Ishikawa (cell line): ENCODE results near the gene FCRLB.

Source experiments
- CEBPB ChIP-seq: IDR thresholded peaks from 2 replicates; pipeline ENCODE4 v1.6.1; 2012
- CREB1 ChIP-seq: IDR thresholded peaks from 2 replicates; pipeline ENCODE4 v1.6.1; 2012; ENCODE audit warnings: low read depth
- EGR1 ChIP-seq: IDR thresholded peaks from 2 replicates; pipeline ENCODE4 v1.6.1; 2012
- EP300 ChIP-seq: IDR thresholded peaks from 2 replicates; pipeline ENCODE4 v1.6.1; 2012; ENCODE audit warnings: borderline replicate concordance
- FOXM1 ChIP-seq: IDR thresholded peaks from 2 replicates; pipeline ENCODE4 v1.6.1; 2012; ENCODE audit warnings: low read depth, borderline replicate concordance
- NFIC ChIP-seq: IDR thresholded peaks from 2 replicates; pipeline ENCODE4 v1.6.1; 2012
- RAD21 ChIP-seq: IDR thresholded peaks from 2 replicates; pipeline ENCODE4 v1.6.1; 2012; ENCODE audit warnings: low read depth
- TAF1 ChIP-seq: IDR thresholded peaks from 2 replicates; pipeline ENCODE4 v1.6.1; 2012; ENCODE audit warnings: low read depth, mild to moderate bottlenecking
- TCF12 ChIP-seq: IDR thresholded peaks from 2 replicates; pipeline ENCODE4 v1.6.1; 2012; ENCODE audit warnings: low read depth
- TEAD4 ChIP-seq: IDR thresholded peaks from 2 replicates; pipeline ENCODE4 v1.6.1; 2012
- YY1 ChIP-seq: IDR thresholded peaks from 2 replicates; pipeline ENCODE4 v1.6.1; 2012; ENCODE audit warnings: low read depth
- ZBTB7A ChIP-seq: IDR thresholded peaks from 2 replicates; pipeline ENCODE4 v1.6.1; 2012; ENCODE audit warnings: low read depth
- TF ChIP-seq, protein P1 (sequence below): IDR thresholded peaks from 2 replicates; pipeline ENCODE4 v1.6.1; 2012; ENCODE audit warnings: low read depth, mild to moderate bottlenecking
- TF ChIP-seq, protein P2 (sequence below): IDR thresholded peaks from 2 replicates; pipeline ENCODE4 v1.6.1; 2012
- TF ChIP-seq, protein P3 (sequence below): IDR thresholded peaks from 2 replicates; pipeline ENCODE4 v1.6.1; 2012

FCRLB gene

DNA sequence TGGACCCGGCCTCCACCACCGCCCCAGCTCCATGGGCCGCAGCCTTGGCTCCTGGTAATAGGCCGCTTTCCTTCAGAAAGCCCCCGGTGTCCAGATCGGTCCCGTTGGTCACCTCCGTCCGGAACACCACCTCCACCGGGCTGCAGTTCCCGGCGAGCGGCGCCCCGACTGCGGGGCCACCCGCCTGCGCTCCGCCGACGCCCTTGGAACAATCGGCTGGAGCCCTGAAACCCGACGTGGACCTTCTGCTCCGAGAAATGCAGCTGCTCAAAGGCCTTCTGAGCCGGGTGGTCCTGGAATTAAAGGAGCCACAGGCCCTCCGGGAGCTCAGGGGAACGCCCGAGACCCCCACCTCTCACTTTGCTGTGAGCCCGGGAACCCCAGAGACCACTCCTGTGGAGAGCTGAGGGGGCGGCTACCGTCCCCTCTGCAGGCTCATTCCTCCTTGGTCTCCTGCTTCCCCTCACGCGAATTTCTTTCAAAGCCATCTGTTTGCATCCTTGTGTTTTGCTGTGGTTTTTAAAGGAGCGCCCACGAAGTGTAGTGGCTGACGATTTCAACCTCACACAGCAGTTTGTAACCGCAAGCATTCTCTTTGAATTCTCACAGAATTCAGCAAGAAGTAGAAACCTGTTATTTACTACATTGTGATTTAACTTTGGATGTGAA lies 6.0 kb downstream of the FCRLB start:
- TF ChIP-seq NFIC = no peak
- TF ChIP-seq TCF12 = 0 out of 2 replicates have a peak, but pooled peaks have one; percentile 25
- no peak for TF ChIP-seq ZBTB7A

DNA sequence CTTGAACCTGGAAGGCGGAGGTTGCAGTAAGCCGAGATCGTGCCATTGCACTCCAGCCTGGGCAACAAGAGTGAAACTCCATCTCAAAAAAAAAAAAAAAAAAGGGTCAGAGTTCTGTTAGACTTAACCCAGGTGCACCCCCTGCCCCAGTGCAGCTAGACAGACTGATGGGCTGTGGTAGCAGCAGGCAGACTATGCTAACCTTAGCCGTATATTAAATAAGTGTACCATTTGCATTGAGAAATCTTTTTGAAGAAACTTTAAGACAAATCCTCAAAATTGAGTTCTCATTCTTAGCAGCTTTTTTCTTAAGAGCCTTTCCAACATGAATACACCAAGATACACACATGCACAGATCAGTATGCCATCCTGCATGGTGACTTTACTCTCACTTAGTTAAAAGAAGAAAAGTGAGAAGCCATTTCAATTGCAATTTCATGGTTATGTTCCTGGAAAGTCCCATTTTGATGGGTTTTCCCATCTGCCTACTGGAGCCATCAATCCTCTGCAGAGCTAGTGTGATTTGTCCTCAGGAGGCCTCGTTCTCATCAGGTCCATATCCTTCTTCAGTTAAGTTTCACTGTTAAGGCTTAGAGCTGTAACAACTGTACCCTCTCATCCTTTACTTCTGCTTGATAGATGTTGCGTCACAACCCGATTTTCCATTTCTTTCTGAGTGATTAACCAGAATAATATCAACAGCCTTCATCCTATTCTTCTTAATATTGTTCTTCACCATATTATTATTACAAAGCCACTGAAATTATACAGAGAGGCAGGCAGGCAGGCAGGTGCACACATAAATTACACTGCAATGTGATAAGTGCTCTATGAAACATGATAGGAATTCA lies 7.3 kb downstream of the FCRLB start:
- no peak for TF ChIP-seq NFIC
- no peak for TF ChIP-seq CREB1
- no peak for TF ChIP-seq YY1
- no peak for TF ChIP-seq TAF1
- no peak for TF ChIP-seq CEBPB
- TF ChIP-seq ZBTB7A = no peak
- TF ChIP-seq RAD21 = no peak
- no peak for TF ChIP-seq TEAD4
- TF ChIP-seq EP300 = no peak
- no peak for TF ChIP-seq EGR1
- TF ChIP-seq, protein P1, sequence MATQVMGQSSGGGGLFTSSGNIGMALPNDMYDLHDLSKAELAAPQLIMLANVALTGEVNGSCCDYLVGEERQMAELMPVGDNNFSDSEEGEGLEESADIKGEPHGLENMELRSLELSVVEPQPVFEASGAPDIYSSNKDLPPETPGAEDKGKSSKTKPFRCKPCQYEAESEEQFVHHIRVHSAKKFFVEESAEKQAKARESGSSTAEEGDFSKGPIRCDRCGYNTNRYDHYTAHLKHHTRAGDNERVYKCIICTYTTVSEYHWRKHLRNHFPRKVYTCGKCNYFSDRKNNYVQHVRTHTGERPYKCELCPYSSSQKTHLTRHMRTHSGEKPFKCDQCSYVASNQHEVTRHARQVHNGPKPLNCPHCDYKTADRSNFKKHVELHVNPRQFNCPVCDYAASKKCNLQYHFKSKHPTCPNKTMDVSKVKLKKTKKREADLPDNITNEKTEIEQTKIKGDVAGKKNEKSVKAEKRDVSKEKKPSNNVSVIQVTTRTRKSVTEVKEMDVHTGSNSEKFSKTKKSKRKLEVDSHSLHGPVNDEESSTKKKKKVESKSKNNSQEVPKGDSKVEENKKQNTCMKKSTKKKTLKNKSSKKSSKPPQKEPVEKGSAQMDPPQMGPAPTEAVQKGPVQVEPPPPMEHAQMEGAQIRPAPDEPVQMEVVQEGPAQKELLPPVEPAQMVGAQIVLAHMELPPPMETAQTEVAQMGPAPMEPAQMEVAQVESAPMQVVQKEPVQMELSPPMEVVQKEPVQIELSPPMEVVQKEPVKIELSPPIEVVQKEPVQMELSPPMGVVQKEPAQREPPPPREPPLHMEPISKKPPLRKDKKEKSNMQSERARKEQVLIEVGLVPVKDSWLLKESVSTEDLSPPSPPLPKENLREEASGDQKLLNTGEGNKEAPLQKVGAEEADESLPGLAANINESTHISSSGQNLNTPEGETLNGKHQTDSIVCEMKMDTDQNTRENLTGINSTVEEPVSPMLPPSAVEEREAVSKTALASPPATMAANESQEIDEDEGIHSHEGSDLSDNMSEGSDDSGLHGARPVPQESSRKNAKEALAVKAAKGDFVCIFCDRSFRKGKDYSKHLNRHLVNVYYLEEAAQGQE = no peak
- TF ChIP-seq, protein P2, sequence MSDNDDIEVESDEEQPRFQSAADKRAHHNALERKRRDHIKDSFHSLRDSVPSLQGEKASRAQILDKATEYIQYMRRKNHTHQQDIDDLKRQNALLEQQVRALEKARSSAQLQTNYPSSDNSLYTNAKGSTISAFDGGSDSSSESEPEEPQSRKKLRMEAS = no peak
- TF ChIP-seq TCF12 = no peak

DNA sequence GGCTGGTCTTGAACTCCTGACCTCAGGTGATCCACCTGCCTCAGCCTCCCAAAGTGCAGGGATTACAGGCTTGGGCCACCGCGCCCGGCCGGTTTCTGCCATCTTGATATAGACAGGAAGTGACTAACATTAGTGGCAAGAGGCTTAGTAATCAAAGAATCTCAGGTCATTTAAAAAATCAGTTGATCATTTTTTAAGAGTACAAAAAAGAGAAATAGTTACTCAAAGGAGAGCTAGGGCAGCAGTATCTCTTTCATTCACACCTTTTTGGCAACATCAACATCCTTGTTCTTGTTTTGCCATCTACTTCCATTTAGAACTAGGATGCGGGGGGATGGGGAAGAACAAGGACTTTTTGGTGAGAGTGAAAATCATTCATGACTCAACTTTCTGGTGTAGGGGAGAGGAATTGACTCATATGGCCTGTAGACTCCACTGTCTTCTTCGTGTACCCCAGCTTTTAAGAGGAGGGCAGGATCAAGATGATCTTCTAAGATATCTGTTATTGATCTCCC lies 8.8 kb downstream of the FCRLB start:
- no peak for TF ChIP-seq RAD21
- TF ChIP-seq, protein P3, sequence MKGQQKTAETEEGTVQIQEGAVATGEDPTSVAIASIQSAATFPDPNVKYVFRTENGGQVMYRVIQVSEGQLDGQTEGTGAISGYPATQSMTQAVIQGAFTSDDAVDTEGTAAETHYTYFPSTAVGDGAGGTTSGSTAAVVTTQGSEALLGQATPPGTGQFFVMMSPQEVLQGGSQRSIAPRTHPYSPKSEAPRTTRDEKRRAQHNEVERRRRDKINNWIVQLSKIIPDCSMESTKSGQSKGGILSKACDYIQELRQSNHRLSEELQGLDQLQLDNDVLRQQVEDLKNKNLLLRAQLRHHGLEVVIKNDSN = no peak

DNA sequence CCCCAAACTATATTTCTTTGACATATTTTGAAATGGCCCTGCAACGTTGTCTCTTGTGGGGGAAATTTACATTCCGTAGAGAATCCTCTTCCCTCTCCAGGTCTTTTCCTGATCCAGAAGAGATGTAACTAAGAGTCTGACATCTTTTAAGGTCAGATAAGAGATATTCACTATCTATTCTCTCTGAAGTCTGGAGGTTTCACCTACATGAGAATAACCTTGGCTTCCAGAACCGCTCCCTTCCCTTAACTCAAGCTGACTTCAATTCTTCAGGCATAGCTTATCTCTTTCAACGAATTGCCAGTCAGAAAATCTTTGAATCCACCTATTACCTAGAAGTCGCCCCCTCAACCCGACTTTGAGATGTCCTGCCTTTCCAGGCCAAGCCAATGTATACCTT lies 9.9 kb downstream of the FCRLB start:
- TF ChIP-seq RAD21 = no peak
- TF ChIP-seq TEAD4 = no peak
- no peak for TF ChIP-seq TAF1
- TF ChIP-seq EGR1 = no peak
- TF ChIP-seq TCF12 = no peak
- TF ChIP-seq, protein P3 = no peak
- no peak for TF ChIP-seq ZBTB7A
- TF ChIP-seq CREB1 = no peak
- TF ChIP-seq EP300 = no peak
- no peak for TF ChIP-seq FOXM1
- TF ChIP-seq NFIC = no peak
- TF ChIP-seq, protein P1 = no peak
- TF ChIP-seq, protein P2 = no peak
- TF ChIP-seq YY1 = no peak
- TF ChIP-seq CEBPB = no peak

DNA sequence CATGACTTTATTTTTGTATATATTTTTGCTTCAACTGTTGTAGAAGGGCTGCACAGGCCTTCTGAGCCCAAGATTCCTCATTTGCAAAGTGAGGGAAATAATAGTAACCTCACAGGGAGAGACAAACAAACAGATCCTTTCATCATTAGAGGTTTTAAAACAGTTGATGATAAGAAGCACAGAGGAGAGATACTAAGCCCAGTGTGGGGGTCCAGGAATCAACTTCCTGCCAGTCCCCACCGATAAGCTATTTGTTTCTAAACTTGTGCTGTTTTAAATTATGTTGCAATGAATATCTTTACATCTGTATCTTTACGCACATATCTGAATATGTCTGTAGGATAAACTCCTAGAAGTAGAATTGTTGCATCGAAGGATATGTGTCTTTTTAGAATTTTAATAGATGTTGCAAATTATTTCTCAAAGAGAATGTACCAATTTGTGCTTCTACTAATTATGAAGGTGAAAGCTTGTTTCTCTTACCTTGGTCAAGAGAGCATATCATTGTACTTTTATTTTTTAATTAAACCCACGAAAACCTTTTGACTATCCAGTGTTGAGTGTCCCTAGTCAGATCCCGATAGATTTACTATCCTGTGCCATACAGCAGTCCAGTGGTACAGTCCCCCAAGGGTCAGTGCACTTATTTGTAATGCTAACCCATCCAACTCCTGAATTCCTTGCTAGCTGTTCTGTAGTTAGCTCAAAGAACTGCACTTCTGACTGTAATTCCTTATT lies 10.8 kb downstream of the FCRLB start:
- TF ChIP-seq TCF12 = no peak

DNA sequence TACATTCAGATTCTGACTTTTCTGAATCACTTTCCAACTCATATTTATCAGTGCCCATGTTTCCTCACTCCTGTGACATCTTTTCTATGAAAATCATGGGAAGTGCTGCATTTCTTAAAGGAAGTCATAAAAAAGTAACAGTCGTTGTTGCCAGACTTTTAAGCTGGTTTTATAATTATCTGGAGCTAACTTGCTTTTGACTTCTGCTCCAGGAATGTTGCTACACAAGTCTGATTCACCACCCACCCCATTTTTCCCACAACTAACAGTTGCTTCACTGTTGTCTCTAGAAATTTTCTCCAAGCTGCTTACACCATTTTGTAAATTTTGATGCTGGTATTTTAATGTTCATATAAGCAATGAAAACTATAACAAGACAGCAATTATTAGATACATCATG lies 12.2 kb downstream of the FCRLB start:
- TF ChIP-seq RAD21 (no peak), TEAD4 (0 out of 2 replicates have a peak, but pooled peaks have one; percentile 21), FOXM1 (no peak), TCF12 (no peak)
- TF ChIP-seq, protein P3 = no peak
